HepG2 (cell line): Measurements from ENCODE around the gene DPT. TPM values are rescaled to one million over a fixed set of nuclear protein-coding genes. Genes with fewer than 3 reads are reported as not detected.

ENCODE experiments used
- KDM2A ChIP-seq: sonication (generic); formaldehyde crosslinking; IDR thresholded peaks from 2 replicates; pipeline ENCODE4 v1.4.0; 2020; ENCODE audit warnings: low read depth, missing genetic modification reagents, borderline replicate concordance
- MTA3 ChIP-seq: sonication (generic); formaldehyde crosslinking; IDR thresholded peaks from 2 replicates; pipeline ENCODE4 v1.4.0; 2020; ENCODE audit warnings: missing genetic modification reagents
- SALL1 ChIP-seq: sonication (generic); formaldehyde crosslinking; IDR thresholded peaks from 2 replicates; pipeline ENCODE4 v1.8.0; 2022; ENCODE audit warnings: mild to moderate bottlenecking, missing genetic modification reagents
- ZBTB20 ChIP-seq: sonication (generic); formaldehyde crosslinking; IDR thresholded peaks from 2 replicates; pipeline ENCODE4 v1.8.1; 2023; ENCODE audit warnings: missing genetic modification reagents, low read depth, mild to moderate bottlenecking, borderline replicate concordance
- ZBTB42 ChIP-seq: sonication (generic); formaldehyde crosslinking; IDR thresholded peaks from 2 replicates; pipeline ENCODE4 v1.5.0; 2020; ENCODE audit warnings: mild to moderate bottlenecking, missing genetic modification reagents
- ZMYM2 ChIP-seq: sonication (generic); formaldehyde crosslinking; IDR thresholded peaks from 2 replicates; pipeline ENCODE4 v1.8.0; 2022; ENCODE audit warnings: mild to moderate bottlenecking, missing genetic modification reagents
- ZNF124 ChIP-seq: sonication (generic); formaldehyde crosslinking; IDR thresholded peaks from 2 replicates; pipeline ENCODE4 v1.4.0; 2020; ENCODE audit warnings: missing genetic modification reagents
- polyA plus RNA-seq, 8 experiments: library from polyadenylated mRNA; depleted of rRNA in 3 of 8; stranded (reverse) in 7 of 8; unstranded in 1 of 8; fragments of >200 nt; fragmentation: Illumina TruSeq in 4 of 8; extraction: Trizol in 4 of 8; gene quantifications; 2 replicates each; pipeline versions ENCODE4 v1.2.1 to v1.2.3, GENCODE V29; 2011 to 2016; ENCODE audit warnings: low read depth in 4 of 8, missing spikeins in 1 of 8, mixed read lengths in 1 of 8; ENCODE audit not compliant: insufficient read depth in 1 of 8
- total RNA-seq, 5 experiments: library from RNA; depleted of rRNA; stranded (reverse); fragments of >200 nt; fragmentation: Illumina TruSeq; extraction: Trizol; gene quantifications; 2 replicates each; pipeline ENCODE4 v1.2.3, GENCODE V29; 2016; ENCODE audit warnings: low read depth in 1 of 5
- TF ChIP-seq, protein P1 (sequence below): sonication (generic); formaldehyde crosslinking; IDR thresholded peaks from 2 replicates; pipeline ENCODE4 v1.5.1; 2020; ENCODE audit warnings: mild to moderate bottlenecking, missing genetic modification reagents, borderline replicate concordance
- TF ChIP-seq, protein P2 (sequence below): sonication (generic); formaldehyde crosslinking; IDR thresholded peaks from 2 replicates; pipeline ENCODE4 v1.5.0; 2020; ENCODE audit warnings: mild to moderate bottlenecking, missing genetic modification reagents, borderline replicate concordance
- TF ChIP-seq, protein P3 (sequence below): sonication (generic); formaldehyde crosslinking; IDR thresholded peaks from 2 replicates; pipeline ENCODE4 v1.4.0; 2020; ENCODE audit warnings: low read depth, mild to moderate bottlenecking, missing genetic modification reagents
- TF ChIP-seq, protein P4 (sequence below), 2 experiments: fragments of 450-650 bp in 1 of 2; sonication (generic) in 1 of 2; formaldehyde crosslinking; IDR thresholded peaks; 2 replicates each; pipeline versions ENCODE4 v1.5.0 to v1.8.0; 2020 to 2022; ENCODE audit warnings: mild to moderate bottlenecking in 1 of 2, missing genetic modification reagents in 1 of 2
- TF ChIP-seq, protein P5 (sequence below): IDR thresholded peaks from 2 replicates; pipeline ENCODE4 v1.6.1; 2012; ENCODE audit warnings: low read length, improper control_type of control experiment
- TF ChIP-seq, protein P6 (sequence below): sonication (generic); formaldehyde crosslinking; IDR thresholded peaks from 2 replicates; pipeline ENCODE4 v1.5.0; 2020; ENCODE audit warnings: mild to moderate bottlenecking, missing genetic modification reagents

DPT gene
- total and polyA plus RNA-seq, 2 of the 13 experiments (the other 11 are each of a cell fraction or from before 2014, with no cell fraction given) = 0.04 TPM; not detected in 1

DNA sequence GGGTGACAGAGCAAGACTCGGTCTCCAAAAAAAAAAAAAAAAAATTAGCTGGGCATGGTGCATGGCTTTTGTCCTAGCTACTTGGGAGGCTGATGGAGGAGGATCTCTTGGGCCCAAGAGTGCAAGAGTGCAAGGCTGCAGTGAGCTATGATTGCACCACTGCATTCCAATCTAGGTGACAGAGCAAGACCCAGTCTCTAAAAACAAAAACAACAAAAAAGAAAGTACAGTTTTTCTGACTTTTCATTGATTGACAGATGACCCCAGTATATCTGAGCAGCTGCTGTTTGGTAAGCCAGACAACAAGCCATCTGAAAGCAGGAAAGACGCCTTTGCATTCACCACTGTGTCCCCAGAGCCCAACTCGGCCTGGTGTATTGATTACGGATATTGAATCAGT is 10.9 kb upstream of the DPT start (continued):
- TF ChIP-seq, protein P1, sequence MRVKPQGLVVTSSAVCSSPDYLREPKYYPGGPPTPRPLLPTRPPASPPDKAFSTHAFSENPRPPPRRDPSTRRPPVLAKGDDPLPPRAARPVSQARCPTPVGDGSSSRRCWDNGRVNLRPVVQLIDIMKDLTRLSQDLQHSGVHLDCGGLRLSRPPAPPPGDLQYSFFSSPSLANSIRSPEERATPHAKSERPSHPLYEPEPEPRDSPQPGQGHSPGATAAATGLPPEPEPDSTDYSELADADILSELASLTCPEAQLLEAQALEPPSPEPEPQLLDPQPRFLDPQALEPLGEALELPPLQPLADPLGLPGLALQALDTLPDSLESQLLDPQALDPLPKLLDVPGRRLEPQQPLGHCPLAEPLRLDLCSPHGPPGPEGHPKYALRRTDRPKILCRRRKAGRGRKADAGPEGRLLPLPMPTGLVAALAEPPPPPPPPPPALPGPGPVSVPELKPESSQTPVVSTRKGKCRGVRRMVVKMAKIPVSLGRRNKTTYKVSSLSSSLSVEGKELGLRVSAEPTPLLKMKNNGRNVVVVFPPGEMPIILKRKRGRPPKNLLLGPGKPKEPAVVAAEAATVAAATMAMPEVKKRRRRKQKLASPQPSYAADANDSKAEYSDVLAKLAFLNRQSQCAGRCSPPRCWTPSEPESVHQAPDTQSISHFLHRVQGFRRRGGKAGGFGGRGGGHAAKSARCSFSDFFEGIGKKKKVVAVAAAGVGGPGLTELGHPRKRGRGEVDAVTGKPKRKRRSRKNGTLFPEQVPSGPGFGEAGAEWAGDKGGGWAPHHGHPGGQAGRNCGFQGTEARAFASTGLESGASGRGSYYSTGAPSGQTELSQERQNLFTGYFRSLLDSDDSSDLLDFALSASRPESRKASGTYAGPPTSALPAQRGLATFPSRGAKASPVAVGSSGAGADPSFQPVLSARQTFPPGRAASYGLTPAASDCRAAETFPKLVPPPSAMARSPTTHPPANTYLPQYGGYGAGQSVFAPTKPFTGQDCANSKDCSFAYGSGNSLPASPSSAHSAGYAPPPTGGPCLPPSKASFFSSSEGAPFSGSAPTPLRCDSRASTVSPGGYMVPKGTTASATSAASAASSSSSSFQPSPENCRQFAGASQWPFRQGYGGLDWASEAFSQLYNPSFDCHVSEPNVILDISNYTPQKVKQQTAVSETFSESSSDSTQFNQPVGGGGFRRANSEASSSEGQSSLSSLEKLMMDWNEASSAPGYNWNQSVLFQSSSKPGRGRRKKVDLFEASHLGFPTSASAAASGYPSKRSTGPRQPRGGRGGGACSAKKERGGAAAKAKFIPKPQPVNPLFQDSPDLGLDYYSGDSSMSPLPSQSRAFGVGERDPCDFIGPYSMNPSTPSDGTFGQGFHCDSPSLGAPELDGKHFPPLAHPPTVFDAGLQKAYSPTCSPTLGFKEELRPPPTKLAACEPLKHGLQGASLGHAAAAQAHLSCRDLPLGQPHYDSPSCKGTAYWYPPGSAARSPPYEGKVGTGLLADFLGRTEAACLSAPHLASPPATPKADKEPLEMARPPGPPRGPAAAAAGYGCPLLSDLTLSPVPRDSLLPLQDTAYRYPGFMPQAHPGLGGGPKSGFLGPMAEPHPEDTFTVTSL (CRISPR knock-in tag) = peak; percentile 79; the same call in 1 of the 2 replicates
- TF ChIP-seq, protein P2, sequence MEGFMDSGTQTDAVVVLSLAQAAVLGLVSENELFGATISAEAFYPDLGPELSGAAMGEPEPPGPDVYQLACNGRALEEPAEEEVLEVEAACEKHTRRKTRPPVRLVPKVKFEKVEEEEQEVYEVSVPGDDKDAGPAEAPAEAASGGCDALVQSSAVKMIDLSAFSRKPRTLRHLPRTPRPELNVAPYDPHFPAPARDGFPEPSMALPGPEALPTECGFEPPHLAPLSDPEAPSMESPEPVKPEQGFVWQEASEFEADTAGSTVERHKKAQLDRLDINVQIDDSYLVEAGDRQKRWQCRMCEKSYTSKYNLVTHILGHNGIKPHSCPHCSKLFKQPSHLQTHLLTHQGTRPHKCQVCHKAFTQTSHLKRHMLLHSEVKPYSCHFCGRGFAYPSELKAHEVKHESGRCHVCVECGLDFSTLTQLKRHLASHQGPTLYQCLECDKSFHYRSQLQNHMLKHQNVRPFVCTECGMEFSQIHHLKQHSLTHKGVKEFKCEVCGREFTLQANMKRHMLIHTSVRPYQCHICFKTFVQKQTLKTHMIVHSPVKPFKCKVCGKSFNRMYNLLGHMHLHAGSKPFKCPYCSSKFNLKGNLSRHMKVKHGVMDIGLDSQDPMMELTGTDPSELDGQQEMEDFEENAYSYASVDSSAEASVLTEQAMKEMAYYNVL (CRISPR knock-in tag) = peak; percentile 41; the same call in 1 of the 2 replicates
- TF ChIP-seq, protein P3, sequence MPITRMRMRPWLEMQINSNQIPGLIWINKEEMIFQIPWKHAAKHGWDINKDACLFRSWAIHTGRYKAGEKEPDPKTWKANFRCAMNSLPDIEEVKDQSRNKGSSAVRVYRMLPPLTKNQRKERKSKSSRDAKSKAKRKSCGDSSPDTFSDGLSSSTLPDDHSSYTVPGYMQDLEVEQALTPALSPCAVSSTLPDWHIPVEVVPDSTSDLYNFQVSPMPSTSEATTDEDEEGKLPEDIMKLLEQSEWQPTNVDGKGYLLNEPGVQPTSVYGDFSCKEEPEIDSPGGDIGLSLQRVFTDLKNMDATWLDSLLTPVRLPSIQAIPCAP = 0 out of 2 replicates have a peak, but pooled peaks have one; percentile 42
- TF ChIP-seq, protein P4, sequence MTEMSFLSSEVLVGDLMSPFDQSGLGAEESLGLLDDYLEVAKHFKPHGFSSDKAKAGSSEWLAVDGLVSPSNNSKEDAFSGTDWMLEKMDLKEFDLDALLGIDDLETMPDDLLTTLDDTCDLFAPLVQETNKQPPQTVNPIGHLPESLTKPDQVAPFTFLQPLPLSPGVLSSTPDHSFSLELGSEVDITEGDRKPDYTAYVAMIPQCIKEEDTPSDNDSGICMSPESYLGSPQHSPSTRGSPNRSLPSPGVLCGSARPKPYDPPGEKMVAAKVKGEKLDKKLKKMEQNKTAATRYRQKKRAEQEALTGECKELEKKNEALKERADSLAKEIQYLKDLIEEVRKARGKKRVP (CRISPR knock-in tag; IDR thresholded peaks at IDR 0.05) = peak in 1 of 2 experiments; percentile 47; a peak in 1 of 4 replicates
- no peak for TF ChIP-seq MTA3 (CRISPR knock-in tag)
- TF ChIP-seq ZNF124 (CRISPR knock-in tag) = no peak
- TF ChIP-seq, protein P5, sequence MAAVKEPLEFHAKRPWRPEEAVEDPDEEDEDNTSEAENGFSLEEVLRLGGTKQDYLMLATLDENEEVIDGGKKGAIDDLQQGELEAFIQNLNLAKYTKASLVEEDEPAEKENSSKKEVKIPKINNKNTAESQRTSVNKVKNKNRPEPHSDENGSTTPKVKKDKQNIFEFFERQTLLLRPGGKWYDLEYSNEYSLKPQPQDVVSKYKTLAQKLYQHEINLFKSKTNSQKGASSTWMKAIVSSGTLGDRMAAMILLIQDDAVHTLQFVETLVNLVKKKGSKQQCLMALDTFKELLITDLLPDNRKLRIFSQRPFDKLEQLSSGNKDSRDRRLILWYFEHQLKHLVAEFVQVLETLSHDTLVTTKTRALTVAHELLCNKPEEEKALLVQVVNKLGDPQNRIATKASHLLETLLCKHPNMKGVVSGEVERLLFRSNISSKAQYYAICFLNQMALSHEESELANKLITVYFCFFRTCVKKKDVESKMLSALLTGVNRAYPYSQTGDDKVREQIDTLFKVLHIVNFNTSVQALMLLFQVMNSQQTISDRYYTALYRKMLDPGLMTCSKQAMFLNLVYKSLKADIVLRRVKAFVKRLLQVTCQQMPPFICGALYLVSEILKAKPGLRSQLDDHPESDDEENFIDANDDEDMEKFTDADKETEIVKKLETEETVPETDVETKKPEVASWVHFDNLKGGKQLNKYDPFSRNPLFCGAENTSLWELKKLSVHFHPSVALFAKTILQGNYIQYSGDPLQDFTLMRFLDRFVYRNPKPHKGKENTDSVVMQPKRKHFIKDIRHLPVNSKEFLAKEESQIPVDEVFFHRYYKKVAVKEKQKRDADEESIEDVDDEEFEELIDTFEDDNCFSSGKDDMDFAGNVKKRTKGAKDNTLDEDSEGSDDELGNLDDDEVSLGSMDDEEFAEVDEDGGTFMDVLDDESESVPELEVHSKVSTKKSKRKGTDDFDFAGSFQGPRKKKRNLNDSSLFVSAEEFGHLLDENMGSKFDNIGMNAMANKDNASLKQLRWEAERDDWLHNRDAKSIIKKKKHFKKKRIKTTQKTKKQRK = no peak
- TF ChIP-seq ZMYM2 = peak; percentile 68; the same call in 1 of the 2 replicates
- peak; percentile 84 for TF ChIP-seq SALL1
- TF ChIP-seq KDM2A (CRISPR knock-in tag) = no peak
- TF ChIP-seq ZBTB42 (CRISPR knock-in tag) = no peak
- no peak for TF ChIP-seq ZBTB20 (CRISPR knock-in tag)
- TF ChIP-seq, protein P6, sequence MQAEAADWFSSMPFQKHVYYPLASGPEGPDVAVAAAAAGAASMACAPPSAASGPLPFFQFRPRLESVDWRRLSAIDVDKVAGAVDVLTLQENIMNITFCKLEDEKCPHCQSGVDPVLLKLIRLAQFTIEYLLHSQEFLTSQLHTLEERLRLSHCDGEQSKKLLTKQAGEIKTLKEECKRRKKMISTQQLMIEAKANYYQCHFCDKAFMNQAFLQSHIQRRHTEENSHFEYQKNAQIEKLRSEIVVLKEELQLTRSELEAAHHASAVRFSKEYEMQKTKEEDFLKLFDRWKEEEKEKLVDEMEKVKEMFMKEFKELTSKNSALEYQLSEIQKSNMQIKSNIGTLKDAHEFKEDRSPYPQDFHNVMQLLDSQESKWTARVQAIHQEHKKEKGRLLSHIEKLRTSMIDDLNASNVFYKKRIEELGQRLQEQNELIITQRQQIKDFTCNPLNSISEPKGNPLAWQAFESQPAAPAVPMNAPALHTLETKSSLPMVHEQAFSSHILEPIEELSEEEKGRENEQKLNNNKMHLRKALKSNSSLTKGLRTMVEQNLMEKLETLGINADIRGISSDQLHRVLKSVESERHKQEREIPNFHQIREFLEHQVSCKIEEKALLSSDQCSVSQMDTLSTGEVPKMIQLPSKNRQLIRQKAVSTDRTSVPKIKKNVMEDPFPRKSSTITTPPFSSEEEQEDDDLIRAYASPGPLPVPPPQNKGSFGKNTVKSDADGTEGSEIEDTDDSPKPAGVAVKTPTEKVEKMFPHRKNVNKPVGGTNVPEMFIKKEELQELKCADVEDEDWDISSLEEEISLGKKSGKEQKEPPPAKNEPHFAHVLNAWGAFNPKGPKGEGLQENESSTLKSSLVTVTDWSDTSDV (CRISPR knock-in tag) = no peak
